GM20000 (cell line): ENCODE measurements around the gene MED9.

ENCODE experiments used
- DNase-seq: peaks from one replicate; pipeline ENCODE4 v3.0.0; 2012; ENCODE audit warnings: low spot score
- TF ChIP-seq, protein P1 (sequence below): IDR thresholded peaks from 2 replicates; pipeline ENCODE4 v1.5.1; 2012; ENCODE audit warnings: mild to moderate bottlenecking, control low read depth; ENCODE audit errors: extremely low read depth, missing control alignments

Gene MED9

DNA sequence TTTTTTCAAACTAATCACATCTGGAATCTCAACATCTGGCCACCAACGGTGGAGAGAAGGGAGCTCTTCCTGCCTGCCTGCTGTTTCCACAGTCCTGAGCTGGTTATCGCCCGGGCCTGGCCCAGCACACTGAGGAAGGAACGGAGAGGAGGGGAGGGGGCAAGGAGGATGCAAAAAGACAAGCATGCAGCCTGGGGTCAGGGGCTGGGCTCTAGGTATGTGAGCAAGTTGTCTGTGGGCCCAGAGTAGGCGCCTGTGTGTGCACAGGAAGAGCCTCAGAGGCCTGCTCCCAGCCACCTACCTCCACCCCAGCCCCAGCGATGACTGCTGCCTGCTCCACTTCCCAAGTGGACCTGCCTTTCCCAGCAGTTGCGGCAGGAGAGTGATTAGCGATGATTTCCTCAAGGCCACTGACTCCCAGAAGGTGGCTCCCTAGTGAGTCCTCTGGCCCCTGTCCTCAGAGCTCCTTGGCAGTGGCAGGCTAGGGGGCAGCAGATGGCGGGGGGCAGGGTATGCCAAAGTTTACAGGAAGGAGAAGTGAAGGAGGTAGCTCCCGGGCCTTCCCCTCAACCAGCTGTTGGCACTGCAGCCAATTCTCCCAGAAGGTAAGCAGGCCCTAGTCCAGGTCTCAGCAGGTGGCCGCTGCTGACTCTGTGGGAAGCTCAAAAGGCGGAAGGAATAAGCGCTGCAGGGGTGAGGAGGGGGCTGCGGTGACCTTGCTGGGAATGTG is 46.4 kb downstream of the MED9 start:
- TF ChIP-seq, protein P1, sequence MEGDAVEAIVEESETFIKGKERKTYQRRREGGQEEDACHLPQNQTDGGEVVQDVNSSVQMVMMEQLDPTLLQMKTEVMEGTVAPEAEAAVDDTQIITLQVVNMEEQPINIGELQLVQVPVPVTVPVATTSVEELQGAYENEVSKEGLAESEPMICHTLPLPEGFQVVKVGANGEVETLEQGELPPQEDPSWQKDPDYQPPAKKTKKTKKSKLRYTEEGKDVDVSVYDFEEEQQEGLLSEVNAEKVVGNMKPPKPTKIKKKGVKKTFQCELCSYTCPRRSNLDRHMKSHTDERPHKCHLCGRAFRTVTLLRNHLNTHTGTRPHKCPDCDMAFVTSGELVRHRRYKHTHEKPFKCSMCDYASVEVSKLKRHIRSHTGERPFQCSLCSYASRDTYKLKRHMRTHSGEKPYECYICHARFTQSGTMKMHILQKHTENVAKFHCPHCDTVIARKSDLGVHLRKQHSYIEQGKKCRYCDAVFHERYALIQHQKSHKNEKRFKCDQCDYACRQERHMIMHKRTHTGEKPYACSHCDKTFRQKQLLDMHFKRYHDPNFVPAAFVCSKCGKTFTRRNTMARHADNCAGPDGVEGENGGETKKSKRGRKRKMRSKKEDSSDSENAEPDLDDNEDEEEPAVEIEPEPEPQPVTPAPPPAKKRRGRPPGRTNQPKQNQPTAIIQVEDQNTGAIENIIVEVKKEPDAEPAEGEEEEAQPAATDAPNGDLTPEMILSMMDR: no peak
- no peak for DNase-seq

DNA sequence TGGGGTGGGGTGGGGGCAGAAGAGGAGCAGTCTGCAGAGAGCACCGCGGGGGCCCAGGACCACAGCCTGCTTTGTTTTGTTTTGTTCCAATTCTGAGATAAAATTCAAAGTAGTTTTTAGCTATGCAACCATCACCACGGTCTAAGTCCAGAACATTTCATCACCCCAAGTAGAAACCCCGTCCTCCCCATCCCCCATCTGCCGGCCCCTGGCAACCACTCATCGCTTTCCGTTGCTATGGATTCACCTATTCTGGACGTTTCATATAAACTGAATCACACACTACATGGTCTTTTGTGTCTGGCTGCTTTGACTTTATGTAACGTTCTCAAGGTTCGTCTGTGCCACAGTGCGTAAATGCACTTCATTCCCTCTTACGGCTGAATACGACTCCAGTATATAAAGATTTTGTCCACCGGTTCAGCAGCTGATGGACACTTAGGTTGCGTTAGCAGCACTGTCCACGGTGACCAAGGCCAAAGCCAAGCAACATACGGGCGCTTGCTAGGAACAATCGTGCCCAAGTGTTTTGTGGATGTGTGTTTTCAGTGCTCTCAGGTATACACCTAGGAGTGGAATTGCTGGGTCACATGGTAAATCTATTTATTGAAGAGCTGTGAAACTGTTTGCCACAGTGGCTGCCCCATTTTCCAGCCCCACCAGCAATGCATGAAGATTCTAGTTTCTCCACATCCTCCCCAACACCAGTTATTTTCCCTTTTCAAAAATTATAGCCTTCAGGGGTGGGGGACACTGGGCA is 47.1 kb downstream of the MED9 start:
- no peak for DNase-seq
- TF ChIP-seq, protein P1: no peak

DNA sequence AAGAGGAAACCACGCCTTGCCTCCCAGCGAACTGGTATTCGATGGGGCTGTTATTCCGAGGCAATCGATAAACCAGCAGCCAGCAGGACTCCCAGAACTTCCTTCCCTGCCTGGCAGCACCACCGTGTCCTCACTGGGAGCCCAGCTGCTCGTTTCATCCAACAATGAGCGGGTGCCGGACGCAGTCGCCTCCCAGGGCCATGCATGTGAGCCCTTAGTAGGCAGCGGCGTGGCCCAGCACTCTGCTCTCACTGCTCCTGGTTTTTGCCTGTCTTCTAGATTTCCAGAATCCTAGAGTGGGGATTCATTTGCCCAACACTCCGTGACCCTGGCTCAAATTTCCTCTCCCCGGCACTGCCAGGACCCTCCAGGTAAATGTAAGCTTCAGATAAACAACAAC is 48.5 kb downstream of the MED9 start:
- TF ChIP-seq, protein P1: no peak
- DNase-seq: no peak

DNA sequence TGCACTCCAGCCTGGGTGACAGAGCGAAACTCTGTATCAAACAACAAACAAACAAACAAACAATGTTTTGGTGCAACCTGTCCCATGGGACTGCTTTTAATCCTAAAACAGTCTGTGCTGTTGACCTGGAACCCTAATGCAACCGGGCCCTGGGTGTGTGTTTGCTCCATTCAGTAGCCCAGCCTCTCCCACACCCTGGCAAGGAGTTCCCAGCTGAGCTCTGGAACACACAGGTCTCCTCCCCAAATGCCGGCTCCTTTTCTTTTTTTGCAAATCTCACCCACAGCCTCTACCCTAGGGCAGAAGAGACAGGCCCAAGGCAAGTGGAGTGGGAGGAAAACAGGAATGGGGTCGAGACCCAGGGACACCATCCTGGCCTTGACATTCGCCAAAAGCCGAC is 49.2 kb downstream of the MED9 start:
- TF ChIP-seq, protein P1: no peak
- no peak for DNase-seq

DNA sequence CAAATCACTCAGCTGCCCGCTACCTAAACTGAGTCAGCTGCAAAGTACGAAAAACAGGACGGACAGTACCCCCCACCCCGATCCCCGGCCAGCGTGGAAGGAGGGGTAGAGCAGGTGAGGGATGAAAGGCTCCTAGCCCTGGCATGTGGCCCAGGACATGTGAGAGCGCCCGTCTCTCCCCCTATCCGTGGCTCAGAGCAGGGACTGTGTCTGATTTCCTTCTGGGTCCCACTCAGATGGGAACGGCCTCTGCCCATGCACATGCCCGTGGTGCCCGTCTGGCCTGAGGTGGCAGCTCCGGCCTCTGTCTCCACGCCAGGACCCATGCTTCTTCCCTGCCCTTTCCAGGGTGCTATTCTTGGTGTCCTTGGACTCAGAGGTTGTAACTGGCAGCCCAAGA is 49.6 kb downstream of the MED9 start:
- TF ChIP-seq, protein P1: no peak
- DNase-seq: no peak

DNA sequence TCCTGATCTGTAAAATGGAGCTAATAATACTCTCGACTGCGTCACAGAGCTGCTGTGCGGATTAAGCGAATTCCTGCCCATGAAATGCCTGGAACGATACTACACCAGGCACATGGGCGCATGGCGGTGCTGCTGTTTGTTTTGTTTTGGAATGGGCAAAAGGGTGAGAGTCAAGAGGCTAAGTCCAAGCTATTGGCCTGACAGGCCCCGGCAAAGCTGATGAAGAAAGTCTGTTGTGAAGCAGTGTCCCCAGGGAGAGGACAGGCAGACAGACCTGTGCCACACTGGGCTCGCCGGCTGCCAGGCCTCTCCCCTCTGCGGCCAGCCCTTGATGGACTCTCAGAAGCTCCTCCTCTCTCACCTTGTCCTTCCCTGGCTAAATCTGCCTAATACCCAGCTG is 50.7 kb downstream of the MED9 start:
- TF ChIP-seq, protein P1: no peak
- no peak for DNase-seq

DNA sequence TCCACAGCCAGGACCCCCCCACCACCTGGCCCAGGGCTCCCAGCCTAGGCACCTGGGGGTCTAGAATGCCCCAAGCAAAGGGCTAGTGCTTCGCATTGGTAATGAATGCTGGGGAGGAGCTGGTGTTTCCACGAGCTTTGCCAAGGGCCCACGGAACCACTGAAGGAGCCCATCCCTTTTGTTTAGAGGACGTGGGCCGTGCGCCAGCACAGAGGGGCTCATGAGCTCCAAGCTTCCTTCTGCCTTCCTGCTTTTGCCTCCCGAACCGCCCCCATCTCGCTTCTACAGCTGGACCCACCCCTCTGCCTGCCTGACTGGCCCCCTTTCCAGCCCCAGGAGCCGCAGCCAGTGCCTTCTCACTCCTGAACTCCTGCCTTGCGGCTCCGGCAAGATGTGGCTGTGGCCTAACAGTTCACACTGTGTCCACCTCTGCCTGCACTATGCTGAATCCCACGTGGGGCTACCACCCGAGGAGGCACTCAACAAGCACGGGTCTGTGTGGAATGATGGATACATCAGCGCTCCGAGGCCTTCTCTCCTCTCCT is 51.2 kb downstream of the MED9 start:
- TF ChIP-seq, protein P1: no peak
- DNase-seq: no peak
